Gastroesophageal sphincter (tissue), 4 donors: ENCODE measurements around the gene SEPTIN10. TPM values are rescaled to one million over a fixed set of nuclear protein-coding genes. Genes with fewer than 3 reads are reported as not detected.

ENCODE experiments used
- ATAC-seq: fragments of 150-250 bp; one replicate; pipeline ENCODE4 v1.9.1; 2016; ENCODE audit warnings: mild to moderate bottlenecking, moderate library complexity
- H3K27ac ChIP-seq, 4 donors: fragments of 200-600 bp; sonication (generic) in 3 of 4; 1 replicate in 3 of 4; 2 replicates in 1 of 4; pipeline ENCODE4 v1.5.1; 2016 to 2019
- H3K27me3 ChIP-seq: fragments of 200-600 bp; sonication (generic); one replicate; pipeline ENCODE4 v1.5.1; 2019
- H3K36me3 ChIP-seq, 2 donors: fragments of 200-600 bp; sonication (generic); one replicate each; pipeline ENCODE4 v1.5.1; 2019; ENCODE audit warnings: control low read depth in 1 of 2
- H3K4me1 ChIP-seq, 3 donors: fragments of 200-600 bp; sonication (generic); 1 replicate in 2 of 3; 2 replicates in 1 of 3; pipeline ENCODE4 v1.5.1; 2016 to 2019; ENCODE audit warnings: control low read depth in 2 of 3
- H3K4me3 ChIP-seq, 2 donors: fragments of 200-600 bp; sonication (generic); one replicate each; pipeline ENCODE4 v1.5.1; 2019; ENCODE audit warnings: mild to moderate bottlenecking in 1 of 2, moderate library complexity in 1 of 2
- H3K9me3 ChIP-seq, 3 donors: fragments of 200-600 bp; sonication (generic); one replicate each; pipeline ENCODE4 v1.5.1; 2017 to 2019; ENCODE audit warnings: control low read depth in 2 of 3
- CTCF ChIP-seq, 4 experiments: fragments of 200-600 bp in 2 of 4; fragments of 450-650 bp in 2 of 4; sonication (generic) in 1 of 4; IDR thresholded peaks; one replicate each; pipeline ENCODE4 v1.5.1; 2017 to 2019; ENCODE audit warnings: antibody characterized with exemption in 4 of 4, mild to moderate bottlenecking in 2 of 4, moderate library complexity in 2 of 4
- EP300 ChIP-seq: sonication (generic); formaldehyde crosslinking; IDR thresholded peaks from one replicate; pipeline ENCODE4 v1.6.1; 2017; ENCODE audit warnings: antibody characterized with exemption, mild to moderate bottlenecking
- POLR2A ChIP-seq, 2 donors: fragments of 450-650 bp; IDR thresholded peaks; one replicate each; pipeline ENCODE4 v1.6.1; 2017; ENCODE audit warnings: antibody characterized with exemption in 2 of 2, mild to moderate bottlenecking in 2 of 2, moderate library complexity in 1 of 2
- POLR2AphosphoS5 ChIP-seq: sonication (generic); formaldehyde crosslinking; IDR thresholded peaks from one replicate; pipeline ENCODE4 v1.6.1; 2017; ENCODE audit warnings: antibody characterized with exemption
- WGBS, 2 donors: methylation state at CpG; one replicate each; pipeline ENCODE4 v1.1.5; 2018; ENCODE audit warnings: low coverage in 1 of 2; 5-methylcytosine and 5-hydroxymethylcytosine counted together
- total RNA-seq, 4 donors: library from RNA; depleted of rRNA; stranded (reverse); fragments of >200 nt; gene quantifications; one replicate each; pipeline ENCODE4 v1.1.0, GENCODE V29; 2016

The SEPTIN10 gene
- total RNA-seq, result 100 to 1,000 TPM; 109 to 157 (median 137) TPM

- no peaks in the 10 kb centered on the region for H3K9me3 ChIP-seq
- peak within 1 kb of the TSS; percentile 63 to 92 for H3K4me3 ChIP-seq
- peak; percentile 95 for ATAC-seq
- H3K4me1 ChIP-seq, result peaks cover 0 to 76% (median 14%) of the 10 kb centered on the region in 3 donors
- TF ChIP-seq POLR2A (IDR thresholded peaks at IDR 0.05) (peak; percentile 93 to 96), EP300 (no peak), POLR2AphosphoS5 (peak; percentile 98), CTCF (IDR thresholded peaks at IDR 0.05) (peak in 2 of 4 experiments; percentile 23 to 31)
- H3K36me3 ChIP-seq, result no peaks in the 10 kb centered on the region
- no CpG with 5 or more reads among the region's 104 CpGs for WGBS, 2 donors
- peak within 1 kb of the TSS; percentile 94 to 100 (median 98) for H3K27ac ChIP-seq
- H3K27me3 ChIP-seq, result no peaks in the 10 kb centered on the region
Observed at GRCh38 chr2:109613922-109614714, at the start of gene SEPTIN10, which contains the start of gene SOWAHC. Gene SEPTIN10 (minus strand): TSS chr2:109613966. CDS start chr2:109613827, 139 bp downstream. Gene SOWAHC (plus strand): TSS chr2:109614364. CDS start chr2:109614490, 126 bp downstream.

- H3K36me3 ChIP-seq, result no peaks in the 10 kb centered on the region
- ATAC-seq, result no peak
- H3K27me3 ChIP-seq, result no peaks in the 10 kb centered on the region
- no peak overlapping the region for H3K4me3 ChIP-seq
- TF ChIP-seq POLR2A (IDR thresholded peaks at IDR 0.05), result no peak
- peak in 1 of 4 experiments; percentile 13 for TF ChIP-seq CTCF (IDR thresholded peaks at IDR 0.05)
- peak overlapping the region in 1 of 4 donors; percentile 30 for H3K27ac ChIP-seq
- no peaks in the 10 kb centered on the region for H3K9me3 ChIP-seq
- H3K4me1 ChIP-seq, result peaks cover 3 to 23% (median 7%) of the 10 kb centered on the region in 3 donors
Observed at GRCh38 chr2:109662889-109663288, 49.1 kb upstream of the SEPTIN10 start.

- TF ChIP-seq POLR2AphosphoS5 (no peak), EP300 (no peak), POLR2A (IDR thresholded peaks at IDR 0.05) (no peak), CTCF (IDR thresholded peaks at IDR 0.05) (no peak)
- no peak overlapping the region for H3K27ac ChIP-seq
- 69 to 88% methylated on average over 3 of the region's 3 CpGs for WGBS, 2 donors
- H3K9me3 ChIP-seq, result no peaks in the 10 kb centered on the region
- H3K27me3 ChIP-seq, result no peaks in the 10 kb centered on the region
- no peaks in the 10 kb centered on the region for H3K36me3 ChIP-seq
- no peak overlapping the region for H3K4me3 ChIP-seq
- ATAC-seq, result no peak
- peaks cover 3 to 17% (median 7%) of the 10 kb centered on the region in 3 donors for H3K4me1 ChIP-seq
Observed at GRCh38 chr2:109660046-109660860, 46.5 kb upstream of the SEPTIN10 start.

GRCh38 chr2:109659396-109660045, 45.8 kb upstream of the SEPTIN10 start:
- no peak for ATAC-seq
- H3K27me3 ChIP-seq, result no peaks in the 10 kb centered on the region
- no peaks in the 10 kb centered on the region for H3K36me3 ChIP-seq
- no peak overlapping the region for H3K4me3 ChIP-seq
- no peaks in the 10 kb centered on the region for H3K9me3 ChIP-seq
- H3K4me1 ChIP-seq, result peaks cover 3 to 17% (median 7%) of the 10 kb centered on the region in 3 donors
- H3K27ac ChIP-seq, result no peak overlapping the region
- 64 to 68% methylated on average over 4 of the region's 9 CpGs for WGBS, 2 donors
- TF ChIP-seq CTCF (IDR thresholded peaks at IDR 0.05) (no peak), POLR2A (IDR thresholded peaks at IDR 0.05) (no peak), EP300 (no peak), POLR2AphosphoS5 (no peak)
